Bronchial epithelial cell (primary cell): ENCODE measurements around the gene RPTOR. TPM values are rescaled to one million over a fixed set of nuclear protein-coding genes. Genes with fewer than 3 reads are reported as not detected.

Experiments
- DNase-seq: peaks from one replicate; pipeline ENCODE4 v3.0.0-alpha.2; 2010; ENCODE audit warnings: low read depth
- FAIRE-seq: peaks from 2 replicates; lab custom pipeline; 2011; peaks lifted over from hg19 to GRCh38; lab: Jason Lieb, UNC
- H3K27me3 ChIP-seq: 2 replicates; pipeline ENCODE4 v1.5.1; 2011; ENCODE audit warnings: low read length; ENCODE audit not compliant: control insufficient read depth, insufficient read depth
- H3K36me3 ChIP-seq: 2 replicates; pipeline ENCODE4 v1.5.1; 2011; ENCODE audit warnings: low read length; ENCODE audit not compliant: control insufficient read depth, insufficient read depth
- H3K4me3 ChIP-seq: 2 replicates; pipeline ENCODE4 v1.5.1; 2011; ENCODE audit warnings: mild to moderate bottlenecking, low read depth, low read length, control low read depth
- total RNA-seq: library from RNA; depleted of rRNA; stranded (reverse); fragments of >200 nt; gene quantifications from 2 replicates; pipeline ENCODE4 v1.2.1, GENCODE V29; 2014
- TF ChIP-seq, protein P1 (sequence below): IDR thresholded peaks from 2 replicates; pipeline ENCODE4 v1.5.1; 2011; ENCODE audit warnings: mild to moderate bottlenecking, moderate library complexity, low read length, control low read depth, inconsistent platforms; ENCODE audit not compliant: insufficient read depth, severe bottlenecking

Gene RPTOR
- total RNA-seq, 1 donor from 2014 or later = 14.0 TPM

GRCh38 chr17:80722661-80723060 is 178.0 kb downstream of the RPTOR start:
- Histone ChIP-seq H3K4me3 (no peak overlapping the region), H3K27me3 (no peaks in the 10 kb centered on the region), H3K36me3 (no peaks in the 10 kb centered on the region)
- no peak for DNase-seq
- FAIRE-seq = no peak
- TF ChIP-seq, protein P1, sequence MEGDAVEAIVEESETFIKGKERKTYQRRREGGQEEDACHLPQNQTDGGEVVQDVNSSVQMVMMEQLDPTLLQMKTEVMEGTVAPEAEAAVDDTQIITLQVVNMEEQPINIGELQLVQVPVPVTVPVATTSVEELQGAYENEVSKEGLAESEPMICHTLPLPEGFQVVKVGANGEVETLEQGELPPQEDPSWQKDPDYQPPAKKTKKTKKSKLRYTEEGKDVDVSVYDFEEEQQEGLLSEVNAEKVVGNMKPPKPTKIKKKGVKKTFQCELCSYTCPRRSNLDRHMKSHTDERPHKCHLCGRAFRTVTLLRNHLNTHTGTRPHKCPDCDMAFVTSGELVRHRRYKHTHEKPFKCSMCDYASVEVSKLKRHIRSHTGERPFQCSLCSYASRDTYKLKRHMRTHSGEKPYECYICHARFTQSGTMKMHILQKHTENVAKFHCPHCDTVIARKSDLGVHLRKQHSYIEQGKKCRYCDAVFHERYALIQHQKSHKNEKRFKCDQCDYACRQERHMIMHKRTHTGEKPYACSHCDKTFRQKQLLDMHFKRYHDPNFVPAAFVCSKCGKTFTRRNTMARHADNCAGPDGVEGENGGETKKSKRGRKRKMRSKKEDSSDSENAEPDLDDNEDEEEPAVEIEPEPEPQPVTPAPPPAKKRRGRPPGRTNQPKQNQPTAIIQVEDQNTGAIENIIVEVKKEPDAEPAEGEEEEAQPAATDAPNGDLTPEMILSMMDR = no peak

DNA sequence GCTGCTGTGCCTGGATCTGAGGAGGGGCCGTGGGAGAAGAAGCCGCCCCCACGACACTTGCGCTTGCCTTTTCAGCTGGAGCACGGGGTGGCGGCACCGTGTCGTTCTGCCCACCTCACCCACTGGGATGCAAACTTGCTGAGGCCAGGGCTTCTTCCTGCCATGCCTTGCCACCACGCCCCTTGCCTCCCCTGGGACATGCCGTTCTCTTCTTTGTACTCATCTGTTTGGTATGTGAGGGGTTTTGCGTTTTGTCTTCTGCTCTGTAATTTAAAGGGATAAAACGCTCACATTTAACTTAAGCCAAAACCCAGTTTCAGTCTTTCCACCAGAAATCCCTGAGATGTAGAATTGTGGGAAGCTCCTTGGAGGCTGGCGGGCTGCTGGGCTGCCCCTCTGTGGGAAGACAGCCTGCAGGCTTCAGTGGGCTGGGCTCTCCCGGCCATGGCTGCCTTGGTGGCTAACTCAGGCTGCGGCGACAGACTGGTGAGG is 180.2 kb downstream of the RPTOR start:
- Histone ChIP-seq H3K36me3 (no peaks in the 10 kb centered on the region), H3K4me3 (no peak overlapping the region), H3K27me3 (no peaks in the 10 kb centered on the region)
- peak; percentile 26 for DNase-seq
- TF ChIP-seq, protein P1 = no peak
- FAIRE-seq = no peak

- DNase-seq (no peak), FAIRE-seq (no peak)
- H3K4me3 ChIP-seq = no peak overlapping the region
- no peaks in the 10 kb centered on the region for H3K27me3 ChIP-seq
- H3K36me3 ChIP-seq = no peaks in the 10 kb centered on the region
- TF ChIP-seq, protein P1 = no peak
These were observed 180.9 kb downstream of the RPTOR start for GRCh38 chr17:80725517-80725916.

DNA sequence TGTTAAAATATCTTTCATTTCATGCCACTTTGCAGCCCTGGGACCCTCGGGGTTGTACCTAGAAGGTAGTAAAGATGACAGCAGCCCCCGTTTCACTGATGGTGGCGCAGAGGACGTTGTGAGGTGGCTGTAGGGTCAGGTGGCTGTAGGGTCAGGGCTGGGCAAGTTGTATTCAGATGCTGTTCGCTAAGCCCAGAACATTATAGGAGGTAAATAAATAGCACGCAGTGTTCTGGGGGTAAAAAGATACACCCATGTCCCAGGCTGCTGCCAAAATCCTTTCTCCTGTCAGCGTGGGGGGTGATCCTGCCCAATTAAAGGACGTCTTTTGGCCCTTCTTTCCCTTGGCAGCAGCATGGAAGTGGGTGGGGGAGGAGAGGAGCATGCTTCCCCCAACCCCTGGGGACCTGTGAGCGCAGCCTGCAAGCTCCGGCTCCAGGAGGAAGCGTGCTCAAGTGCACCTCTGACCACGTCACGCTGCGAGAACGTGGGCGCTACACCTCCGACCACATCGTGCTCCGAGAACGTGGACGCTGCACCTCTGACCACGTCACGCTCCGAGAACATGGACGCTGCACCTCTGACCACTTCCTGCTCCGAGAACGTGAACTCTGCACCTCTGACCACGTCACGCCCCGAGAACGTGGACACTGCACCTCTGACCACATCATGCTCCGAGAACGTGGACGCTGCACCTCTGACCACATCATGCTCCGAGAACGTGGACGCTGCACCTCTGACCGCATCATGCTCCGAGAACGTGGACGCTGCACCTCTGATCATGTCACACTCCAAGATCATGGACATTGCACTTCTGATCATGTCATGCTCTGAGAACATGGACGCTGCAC is 182.1 kb downstream of the RPTOR start:
- Histone ChIP-seq H3K27me3 (no peaks in the 10 kb centered on the region), H3K36me3 (no peaks in the 10 kb centered on the region), H3K4me3 (no peak overlapping the region)
- DNase-seq (no peak), FAIRE-seq (peak; percentile 95)
- TF ChIP-seq, protein P1 = no peak

DNA sequence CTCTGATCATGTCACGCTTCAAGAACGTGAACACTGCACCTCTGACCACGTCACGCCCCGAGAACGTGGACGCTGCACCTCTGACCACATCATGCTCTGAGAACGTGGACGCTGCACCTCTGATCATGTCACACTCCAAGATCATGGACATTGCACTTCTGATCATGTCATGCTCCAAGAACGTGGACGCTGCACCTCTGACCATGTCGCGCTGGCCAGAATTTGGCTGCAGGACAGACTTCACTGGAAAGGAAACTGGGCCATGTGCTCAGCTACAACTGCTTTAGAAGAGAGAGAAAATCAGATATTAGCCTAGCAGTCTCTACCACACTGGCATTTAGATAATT is 182.7 kb downstream of the RPTOR start:
- Histone ChIP-seq H3K27me3 (no peaks in the 10 kb centered on the region), H3K36me3 (no peaks in the 10 kb centered on the region), H3K4me3 (no peak overlapping the region)
- no peak for DNase-seq
- no peak for FAIRE-seq
- TF ChIP-seq, protein P1 = no peak
